Mucosa of rectum (tissue), 2 donors: ENCODE data around the gene IGIP.

Experiments
- H3K27ac ChIP-seq, 2 donors: one replicate each; pipeline ENCODE4 v1.7.0; 2013; ENCODE audit warnings: inconsistent platforms in 2 of 2, low read depth in 2 of 2, low read length in 2 of 2
- H3K27me3 ChIP-seq, 2 donors: one replicate each; pipeline ENCODE4 v1.7.0; 2013; ENCODE audit warnings: low read length in 2 of 2; ENCODE audit not compliant: control insufficient read depth in 2 of 2, insufficient read depth in 2 of 2
- H3K36me3 ChIP-seq, 2 donors: one replicate each; pipeline ENCODE4 v1.7.0; 2013; ENCODE audit warnings: low read length in 2 of 2; ENCODE audit not compliant: control insufficient read depth in 2 of 2, insufficient read depth in 2 of 2
- H3K4me1 ChIP-seq, 2 donors: one replicate each; pipeline ENCODE4 v1.7.0; 2013; ENCODE audit warnings: low read length in 2 of 2, mild to moderate bottlenecking in 1 of 2; ENCODE audit not compliant: control insufficient read depth in 2 of 2, insufficient read depth in 2 of 2
- H3K4me3 ChIP-seq, 2 donors: one replicate each; pipeline ENCODE4 v1.7.0; 2013; ENCODE audit warnings: low read length in 2 of 2
- H3K9ac ChIP-seq, 2 donors: one replicate each; pipeline ENCODE4 v1.7.0; 2013; ENCODE audit warnings: low read length in 2 of 2, low read depth in 1 of 2, mild to moderate bottlenecking in 1 of 2
- H3K9me3 ChIP-seq, 2 donors: one replicate each; pipeline ENCODE4 v1.7.0; 2013; ENCODE audit warnings: low read length in 2 of 2; ENCODE audit not compliant: control insufficient read depth in 2 of 2
- donor health status: healthy.
- donor health status: Normal muscosa, but diverticular disease.

Gene IGIP

GRCh38 chr5:140103154-140103553 lies 22.6 kb upstream of the IGIP start:
- H3K27me3 ChIP-seq, result no peaks in the 10 kb centered on the region
- H3K9ac ChIP-seq, result no peak overlapping the region
- H3K9me3 ChIP-seq, result no peaks in the 10 kb centered on the region
- no peaks in the 10 kb centered on the region for H3K36me3 ChIP-seq
- H3K4me3 ChIP-seq, result no peak overlapping the region
- H3K4me1 ChIP-seq, result peaks cover 6% of the 10 kb centered on the region in 2 donors
- no peak overlapping the region for H3K27ac ChIP-seq

GRCh38 chr5:140104100-140104499 lies 21.6 kb upstream of the IGIP start:
- H3K9ac ChIP-seq, result no peak overlapping the region
- no peaks in the 10 kb centered on the region for H3K36me3 ChIP-seq
- H3K4me3 ChIP-seq, result no peak overlapping the region
- H3K27me3 ChIP-seq, result peaks cover 0 to 3% of the 10 kb centered on the region in 2 donors
- no peak overlapping the region for H3K27ac ChIP-seq
- H3K9me3 ChIP-seq, result no peaks in the 10 kb centered on the region
- H3K4me1 ChIP-seq, result peaks cover 9 to 15% of the 10 kb centered on the region in 2 donors

- H3K27ac ChIP-seq, result no peak overlapping the region
Measured at GRCh38 chr5:140106101-140106500, 19.6 kb upstream of the IGIP start.

DNA sequence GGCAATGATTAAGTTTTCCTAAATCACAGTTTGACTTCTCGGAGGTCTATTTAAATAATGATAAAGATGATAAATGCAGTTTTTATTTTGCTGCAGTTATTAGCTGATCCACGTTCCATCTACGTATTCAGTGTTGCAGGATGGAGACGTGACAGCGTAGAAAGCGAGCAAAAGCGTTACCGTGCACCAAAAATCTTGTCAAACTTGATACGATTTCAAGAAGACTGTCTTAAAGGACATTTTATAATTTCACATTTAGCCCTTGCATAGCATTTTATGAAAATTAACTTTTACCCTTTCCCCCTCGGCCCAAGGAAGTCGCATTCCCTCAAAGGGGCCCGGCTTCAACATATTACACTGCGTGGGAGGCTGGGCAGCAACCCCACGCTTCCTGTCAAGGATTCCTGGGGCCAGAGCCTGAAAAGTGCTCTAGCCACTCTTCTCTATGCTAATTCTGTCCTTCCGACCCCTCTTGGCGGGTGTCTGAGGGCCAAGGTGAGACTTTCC lies 18.9 kb upstream of the IGIP start:
- H3K4me1 ChIP-seq, result peaks cover 12 to 16% of the 10 kb centered on the region in 2 donors

More at GRCh38 chr5:140106101-140106500, 19.6 kb upstream of the IGIP start:
- H3K4me1 ChIP-seq, result peaks cover 12 to 16% of the 10 kb centered on the region in 2 donors
- H3K27me3 ChIP-seq, result peaks cover 0 to 3% of the 10 kb centered on the region in 2 donors
- H3K36me3 ChIP-seq, result no peaks in the 10 kb centered on the region
- H3K4me3 ChIP-seq, result no peak overlapping the region
- no peaks in the 10 kb centered on the region for H3K9me3 ChIP-seq
- peak overlapping the region in 1 of 2 donors; percentile 97 for H3K9ac ChIP-seq

DNA sequence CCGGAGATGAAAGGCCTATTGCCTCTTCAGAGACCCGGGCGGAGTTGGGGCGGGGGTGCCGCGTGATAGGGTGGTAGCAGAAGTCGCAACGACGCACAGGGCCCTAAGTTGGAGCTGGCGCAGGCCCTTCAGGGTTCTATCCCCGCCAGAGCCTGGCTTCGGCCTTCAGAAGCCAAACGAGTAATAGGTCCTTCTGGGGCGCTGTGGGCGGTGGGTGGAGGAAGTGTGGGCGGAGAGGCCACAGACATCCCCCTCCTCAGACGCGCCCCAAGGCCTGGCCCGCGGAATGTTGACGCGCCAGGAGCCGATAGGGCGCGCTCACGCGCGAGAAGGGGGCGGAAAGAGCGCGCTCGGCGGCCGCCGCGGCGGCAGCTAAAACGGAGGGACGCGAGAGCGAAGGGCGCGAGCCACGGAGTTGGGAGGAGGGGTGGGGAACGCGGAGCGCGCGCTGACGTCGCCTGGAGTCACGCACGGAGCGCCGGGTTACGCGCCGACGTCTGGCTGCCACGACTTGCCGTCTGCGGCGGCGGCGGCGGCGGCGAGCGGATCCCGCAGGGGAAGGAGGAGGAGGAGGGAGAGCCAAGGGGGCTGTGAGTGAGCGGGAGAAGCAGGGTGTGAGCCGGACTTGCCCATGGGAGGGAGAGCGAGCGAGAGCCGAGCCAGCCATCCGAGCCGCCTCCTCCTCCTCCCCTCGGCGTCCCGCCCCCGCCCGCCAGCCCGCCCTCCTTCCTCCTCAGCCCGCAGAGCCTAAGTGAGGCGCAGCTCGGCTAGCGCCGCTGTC lies 18.2 kb upstream of the IGIP start:
- Histone ChIP-seq H3K27me3 (peaks cover 0 to 3% of the 10 kb centered on the region in 2 donors), H3K4me3 (peak overlapping the region; percentile 83 to 93), H3K9ac (peak overlapping the region; percentile 97), H3K36me3 (no peaks in the 10 kb centered on the region), H3K27ac (peak overlapping the region; percentile 95 to 98), H3K9me3 (no peaks in the 10 kb centered on the region), H3K4me1 (peaks cover 12 to 16% of the 10 kb centered on the region in 2 donors)

More for the DNA sequence above, 18.9 kb upstream of the IGIP start:
- H3K9ac ChIP-seq, result peak overlapping the region; percentile 97
- peaks cover 0 to 3% of the 10 kb centered on the region in 2 donors for H3K27me3 ChIP-seq
- no peaks in the 10 kb centered on the region for H3K9me3 ChIP-seq
- peak overlapping the region; percentile 83 to 93 for H3K4me3 ChIP-seq
- H3K27ac ChIP-seq, result peak overlapping the region; percentile 95 to 98
- H3K36me3 ChIP-seq, result no peaks in the 10 kb centered on the region

- peak overlapping the region; percentile 85 to 97 for H3K9ac ChIP-seq
- H3K4me3 ChIP-seq, result peak overlapping the region; percentile 83 to 93
- H3K36me3 ChIP-seq, result no peaks in the 10 kb centered on the region
- peaks cover 13 to 21% of the 10 kb centered on the region in 2 donors for H3K4me1 ChIP-seq
- H3K27me3 ChIP-seq, result peaks cover 0 to 3% of the 10 kb centered on the region in 2 donors
- H3K27ac ChIP-seq, result peak overlapping the region; percentile 95 to 98
- H3K9me3 ChIP-seq, result no peaks in the 10 kb centered on the region
Measured at GRCh38 chr5:140108093-140109017, 17.4 kb upstream of the IGIP start.

GRCh38 chr5:140109018-140109758 lies 16.5 kb upstream of the IGIP start:
- H3K4me3 ChIP-seq, result peak overlapping the region; percentile 83 to 93

DNA sequence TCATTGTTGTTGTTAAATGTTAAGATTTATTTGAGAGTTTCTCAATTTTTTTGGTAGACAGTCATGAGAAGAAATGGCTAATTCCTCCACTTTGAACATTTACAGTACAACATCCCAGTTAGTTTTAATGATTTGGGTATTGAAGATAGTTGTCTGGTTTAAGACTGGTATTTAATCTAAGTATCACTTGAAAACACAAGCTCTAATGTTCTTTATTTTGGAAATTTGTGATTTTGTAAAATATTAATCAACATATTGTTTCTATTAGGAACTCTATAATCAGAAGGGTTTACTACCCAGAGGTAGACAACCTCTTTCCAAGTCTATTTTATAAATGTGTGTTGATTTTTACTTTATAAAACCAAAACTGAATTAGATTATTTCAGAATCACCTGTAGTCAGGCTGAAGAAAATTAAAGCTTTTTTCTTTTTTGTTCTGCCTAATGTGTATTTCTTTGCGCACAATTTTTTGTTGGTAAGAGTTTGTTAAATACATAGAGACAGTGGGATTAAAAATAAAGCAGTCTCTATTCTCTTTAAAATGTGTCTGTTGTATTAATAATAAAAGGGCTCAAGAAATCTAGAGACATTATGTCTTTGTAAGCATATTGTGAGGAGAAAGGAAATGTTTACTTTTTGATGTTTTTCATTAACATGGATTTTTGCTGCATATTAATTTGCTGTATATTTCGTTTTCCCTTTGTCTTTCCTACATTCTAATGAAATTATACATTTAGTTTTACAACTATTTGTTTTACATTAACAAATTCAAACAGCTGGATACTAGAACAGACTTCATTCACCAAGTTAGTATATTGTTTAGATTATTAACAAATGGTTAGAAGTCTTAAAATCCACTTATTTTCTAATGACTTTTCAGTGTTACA lies 15.7 kb upstream of the IGIP start:
- Histone ChIP-seq H3K4me3 (no peak overlapping the region), H3K27ac (no peak overlapping the region), H3K36me3 (no peaks in the 10 kb centered on the region), H3K27me3 (peaks cover 0 to 3% of the 10 kb centered on the region in 2 donors), H3K4me1 (peaks cover 20 to 28% of the 10 kb centered on the region in 2 donors), H3K9ac (no peak overlapping the region), H3K9me3 (no peaks in the 10 kb centered on the region)

More at GRCh38 chr5:140109018-140109758, 16.5 kb upstream of the IGIP start:
- Histone ChIP-seq H3K36me3 (no peaks in the 10 kb centered on the region), H3K27ac (peak overlapping the region; percentile 95 to 98), H3K9ac (peak overlapping the region; percentile 85 to 97), H3K27me3 (peaks cover 0 to 3% of the 10 kb centered on the region in 2 donors), H3K4me1 (peaks cover 16 to 22% of the 10 kb centered on the region in 2 donors), H3K9me3 (no peaks in the 10 kb centered on the region)

GRCh38 chr5:140110646-140110957 lies 15.1 kb upstream of the IGIP start:
- Histone ChIP-seq H3K9me3 (no peaks in the 10 kb centered on the region), H3K4me1 (peaks cover 23 to 32% of the 10 kb centered on the region in 2 donors), H3K27ac (no peak overlapping the region), H3K36me3 (no peaks in the 10 kb centered on the region), H3K27me3 (peaks cover 0 to 3% of the 10 kb centered on the region in 2 donors), H3K9ac (no peak overlapping the region), H3K4me3 (no peak overlapping the region)
